Tibial artery (tissue), 4 donors: ENCODE results near the gene SMDT1.

Experiments
- DNase-seq, 2 donors: peaks; one replicate each; pipeline ENCODE4 v3.0.0-alpha.2; 2019
- H3K27ac ChIP-seq, 2 donors: fragments of 200-600 bp; sonication (generic) in 1 of 2; 1 replicate in 1 of 2; 2 replicates in 1 of 2; pipeline ENCODE4 v1.5.1; 2018 to 2019; ENCODE audit warnings: mild to moderate bottlenecking in 1 of 2
- H3K27me3 ChIP-seq, 2 donors: fragments of 200-600 bp; sonication (generic) in 1 of 2; one replicate each; pipeline versions ENCODE4 v1.5.1 to v1.6.0; 2016 to 2019
- H3K36me3 ChIP-seq, 3 donors: fragments of 200-600 bp; sonication (generic) in 2 of 3; one replicate each; pipeline ENCODE4 v1.5.1; 2016 to 2019; ENCODE audit warnings: mild to moderate bottlenecking in 2 of 3
- H3K4me1 ChIP-seq, 4 donors: fragments of 200-600 bp; sonication (generic) in 2 of 4; 1 replicate in 3 of 4; 2 replicates in 1 of 4; pipeline ENCODE4 v1.5.1; 2016 to 2019
- H3K4me3 ChIP-seq, 2 donors: fragments of 200-600 bp; sonication (generic) in 1 of 2; 1 replicate in 1 of 2; 2 replicates in 1 of 2; pipeline ENCODE4 v1.5.1; 2018 to 2019; ENCODE audit warnings: mild to moderate bottlenecking in 2 of 2
- H3K9me3 ChIP-seq, 3 donors: fragments of 200-600 bp; sonication (generic) in 1 of 3; one replicate each; pipeline ENCODE4 v1.5.1; 2016 to 2019
- CTCF ChIP-seq, 2 experiments: fragments of 200-600 bp in 1 of 2; fragments of 450-650 bp in 1 of 2; IDR thresholded peaks; one replicate each; pipeline ENCODE4 v1.5.1; 2017 to 2019; ENCODE audit warnings: antibody characterized with exemption in 2 of 2, mild to moderate bottlenecking in 1 of 2, moderate library complexity in 1 of 2
- intact Hi-C: fragments of 100-400 bp; cut with DNase I; formaldehyde crosslinking; loops from one replicate; pipeline ENCODE4 v1.15.0; 2023; ENCODE audit warnings: low total_unique reads

Gene SMDT1

GRCh38 chr22:42062506-42063170, 16.9 kb upstream of the SMDT1 start:
- Histone ChIP-seq H3K9me3 (no peaks in the 10 kb centered on the region), H3K4me1 (no peaks in the 10 kb centered on the region), H3K27ac (no peak overlapping the region), H3K4me3 (no peak overlapping the region), H3K36me3 (peaks cover 57 to 89% (median 88%) of the 10 kb centered on the region in 3 donors), H3K27me3 (no peaks in the 10 kb centered on the region)
- no peak for TF ChIP-seq CTCF (IDR thresholded peaks at IDR 0.05)
- no peak for DNase-seq
- intact Hi-C loops: no loop called here

DNA sequence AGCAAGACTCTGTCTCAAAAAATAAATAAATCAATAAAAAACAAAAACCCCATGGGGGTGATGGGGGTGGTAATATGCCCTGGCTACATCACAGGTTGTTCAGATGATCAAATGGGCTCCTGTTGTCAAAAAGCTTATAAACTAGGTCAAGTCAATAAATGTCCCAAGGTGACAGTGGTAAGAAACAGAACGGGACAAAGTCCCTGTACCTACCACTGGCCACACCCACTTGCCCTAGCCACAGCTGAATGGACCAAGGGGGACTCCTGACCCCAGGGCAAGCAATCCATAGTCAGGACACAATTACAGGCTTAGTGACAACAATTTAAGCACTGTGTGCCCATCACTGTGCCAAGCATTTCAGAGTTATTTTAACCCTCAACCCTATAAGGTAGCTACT, 14.9 kb upstream of the SMDT1 start:
- H3K4me1 ChIP-seq: peaks cover 0 to 5% (median 1%) of the 10 kb centered on the region in 4 donors
- H3K27ac ChIP-seq: no peak overlapping the region
- TF ChIP-seq CTCF (IDR thresholded peaks at IDR 0.05): no peak
- intact Hi-C loops: no loop called here
- H3K36me3 ChIP-seq: peaks cover 48 to 86% (median 79%) of the 10 kb centered on the region in 3 donors
- DNase-seq: no peak
- no peaks in the 10 kb centered on the region for H3K27me3 ChIP-seq
- H3K9me3 ChIP-seq: no peaks in the 10 kb centered on the region
- no peak overlapping the region for H3K4me3 ChIP-seq

DNA sequence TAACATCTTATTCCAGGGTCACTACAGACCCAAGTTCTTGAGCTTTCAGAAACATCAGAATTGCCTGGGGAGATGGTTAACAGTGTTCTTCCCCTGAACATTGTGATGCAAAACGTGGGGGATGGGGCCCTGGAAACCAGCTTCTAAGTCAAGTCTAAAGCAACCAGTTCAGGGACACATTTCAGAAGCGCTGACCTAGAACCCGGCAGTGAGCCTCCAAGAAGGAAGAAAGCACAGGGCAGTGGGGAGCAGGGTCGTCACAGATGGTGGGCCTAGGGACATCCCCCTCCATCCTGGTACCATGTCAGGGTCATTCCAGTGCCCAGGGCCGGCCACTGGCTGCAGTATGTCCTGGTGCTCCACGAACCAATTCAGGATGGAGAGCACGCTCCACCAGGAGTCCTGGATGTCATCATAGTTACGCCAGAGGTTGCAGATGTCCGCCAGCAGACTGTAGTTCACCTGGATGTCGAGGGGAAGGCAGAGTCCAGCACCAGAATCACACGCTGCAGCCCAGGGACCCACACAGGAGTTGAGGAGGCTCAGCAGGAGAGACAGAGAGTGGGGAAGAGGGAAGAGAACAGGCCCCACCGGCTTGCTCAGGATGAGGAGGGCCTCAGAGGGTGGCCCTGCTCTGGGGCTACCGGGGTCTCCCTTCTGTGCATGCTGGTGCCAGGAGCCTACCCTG, 13.9 kb upstream of the SMDT1 start:
- Histone ChIP-seq H3K36me3 (peaks cover 39 to 76% (median 70%) of the 10 kb centered on the region in 3 donors), H3K27me3 (no peaks in the 10 kb centered on the region), H3K4me1 (peaks cover 0 to 11% (median 8%) of the 10 kb centered on the region in 4 donors), H3K9me3 (no peaks in the 10 kb centered on the region), H3K27ac (no peak overlapping the region), H3K4me3 (no peak overlapping the region)
- no peak for DNase-seq
- intact Hi-C loops: no loop called here
- TF ChIP-seq CTCF (IDR thresholded peaks at IDR 0.05): no peak

DNA sequence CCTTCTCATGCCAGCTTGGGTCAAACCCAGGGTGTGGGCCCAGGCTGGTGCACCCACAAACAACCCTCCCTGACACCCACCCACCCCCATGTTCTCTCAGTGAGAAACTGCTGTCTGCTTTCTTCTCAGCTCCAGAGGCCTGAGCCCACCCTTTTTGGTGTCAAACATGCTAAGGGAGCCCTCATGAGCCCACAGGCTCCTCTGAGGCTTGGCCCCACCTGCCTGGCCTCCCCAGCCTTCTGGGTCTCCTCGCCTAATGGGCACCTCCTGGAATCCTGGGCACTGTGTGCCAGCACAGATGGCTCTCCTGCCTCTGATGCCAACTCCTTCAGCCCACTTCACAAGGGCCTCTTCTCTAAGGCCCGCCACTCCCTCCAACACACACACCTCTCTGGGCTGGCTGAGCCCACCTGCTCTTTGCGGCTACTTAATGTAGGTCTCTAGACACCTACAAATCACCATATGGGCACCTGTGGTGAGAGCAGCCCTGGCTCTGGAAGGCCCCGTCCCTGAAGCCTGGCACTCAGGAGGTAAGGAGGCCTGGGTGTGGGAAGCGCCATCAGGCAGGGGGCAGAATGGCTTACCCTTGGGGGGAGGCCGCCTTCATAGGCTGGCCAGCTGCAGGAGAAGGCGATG, 13.3 kb upstream of the SMDT1 start:
- no peaks in the 10 kb centered on the region for H3K27me3 ChIP-seq
- peaks cover 0 to 12% (median 9%) of the 10 kb centered on the region in 4 donors for H3K4me1 ChIP-seq
- no peak overlapping the region for H3K27ac ChIP-seq
- no peaks in the 10 kb centered on the region for H3K9me3 ChIP-seq
- H3K36me3 ChIP-seq: peaks cover 32 to 69% (median 63%) of the 10 kb centered on the region in 3 donors
- intact Hi-C loops: no loop called here
- no peak overlapping the region for H3K4me3 ChIP-seq
- no peak for DNase-seq
- TF ChIP-seq CTCF (IDR thresholded peaks at IDR 0.05): no peak

DNA sequence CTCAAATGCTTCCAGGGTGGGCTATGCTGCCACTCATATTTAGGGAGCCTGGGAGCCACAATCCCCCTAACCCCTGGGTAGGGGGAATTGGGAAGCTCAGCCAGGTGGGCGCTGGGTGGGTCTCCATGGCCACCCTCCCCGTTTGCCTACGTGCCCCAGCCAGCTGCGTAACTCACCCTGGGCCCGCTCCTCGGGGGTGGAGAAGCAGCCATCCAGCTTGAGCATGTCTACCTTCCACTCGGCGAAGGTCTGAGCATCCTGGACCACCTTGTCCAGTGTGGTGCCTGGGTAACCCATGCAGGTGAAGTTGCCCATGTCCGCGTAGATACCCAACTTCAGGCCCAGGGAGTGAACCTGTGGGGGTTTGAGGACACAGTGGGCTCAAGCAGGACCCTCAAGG, 12.6 kb upstream of the SMDT1 start:
- H3K27me3 ChIP-seq: no peaks in the 10 kb centered on the region
- TF ChIP-seq CTCF (IDR thresholded peaks at IDR 0.05): no peak
- peaks cover 0 to 19% (median 12%) of the 10 kb centered on the region in 4 donors for H3K4me1 ChIP-seq
- intact Hi-C loops: no loop called here
- DNase-seq: no peak
- no peak overlapping the region for H3K4me3 ChIP-seq
- no peaks in the 10 kb centered on the region for H3K9me3 ChIP-seq
- H3K27ac ChIP-seq: no peak overlapping the region
- H3K36me3 ChIP-seq: peaks cover 26 to 62% (median 57%) of the 10 kb centered on the region in 3 donors
